ENCODE data around the gene TAF12. TPM values are rescaled to one million over a fixed set of nuclear protein-coding genes. Genes with fewer than 3 reads are reported as not detected.
A peak's percentile ranks its signal among the peaks of the same experiment; 100 is the strongest.

The TAF12 gene
- total RNA-seq, 1 experiment from 2014 or later = 33.9 TPM

GRCh38 chr1:28668191-28668955 is 25.5 kb upstream of the TAF12 start, which contains the start of gene GMEB1:
GMEB1 (plus strand) TSS chr1:28668784; CDS start chr1:28683613, 14,829 bp downstream.
- TF ChIP-seq SIN3A (IDR thresholded peaks at IDR 0.05; ENCODE audit: borderline replicate concordance, insufficient read depth, low read depth, low read length) (no peak), TCF7L2 (IDR thresholded peaks at IDR 0.05; ENCODE audit: low read depth, low read length) (no peak), CTCF (IDR thresholded peaks at IDR 0.05) (no peak), POLR2AphosphoS5 (IDR thresholded peaks at IDR 0.05; ENCODE audit: low read depth, low read length) (no peak; the same call in 1 of the 2 replicates)
- TF ChIP-seq, protein P1, sequence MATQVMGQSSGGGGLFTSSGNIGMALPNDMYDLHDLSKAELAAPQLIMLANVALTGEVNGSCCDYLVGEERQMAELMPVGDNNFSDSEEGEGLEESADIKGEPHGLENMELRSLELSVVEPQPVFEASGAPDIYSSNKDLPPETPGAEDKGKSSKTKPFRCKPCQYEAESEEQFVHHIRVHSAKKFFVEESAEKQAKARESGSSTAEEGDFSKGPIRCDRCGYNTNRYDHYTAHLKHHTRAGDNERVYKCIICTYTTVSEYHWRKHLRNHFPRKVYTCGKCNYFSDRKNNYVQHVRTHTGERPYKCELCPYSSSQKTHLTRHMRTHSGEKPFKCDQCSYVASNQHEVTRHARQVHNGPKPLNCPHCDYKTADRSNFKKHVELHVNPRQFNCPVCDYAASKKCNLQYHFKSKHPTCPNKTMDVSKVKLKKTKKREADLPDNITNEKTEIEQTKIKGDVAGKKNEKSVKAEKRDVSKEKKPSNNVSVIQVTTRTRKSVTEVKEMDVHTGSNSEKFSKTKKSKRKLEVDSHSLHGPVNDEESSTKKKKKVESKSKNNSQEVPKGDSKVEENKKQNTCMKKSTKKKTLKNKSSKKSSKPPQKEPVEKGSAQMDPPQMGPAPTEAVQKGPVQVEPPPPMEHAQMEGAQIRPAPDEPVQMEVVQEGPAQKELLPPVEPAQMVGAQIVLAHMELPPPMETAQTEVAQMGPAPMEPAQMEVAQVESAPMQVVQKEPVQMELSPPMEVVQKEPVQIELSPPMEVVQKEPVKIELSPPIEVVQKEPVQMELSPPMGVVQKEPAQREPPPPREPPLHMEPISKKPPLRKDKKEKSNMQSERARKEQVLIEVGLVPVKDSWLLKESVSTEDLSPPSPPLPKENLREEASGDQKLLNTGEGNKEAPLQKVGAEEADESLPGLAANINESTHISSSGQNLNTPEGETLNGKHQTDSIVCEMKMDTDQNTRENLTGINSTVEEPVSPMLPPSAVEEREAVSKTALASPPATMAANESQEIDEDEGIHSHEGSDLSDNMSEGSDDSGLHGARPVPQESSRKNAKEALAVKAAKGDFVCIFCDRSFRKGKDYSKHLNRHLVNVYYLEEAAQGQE (IDR thresholded peaks at IDR 0.05; ENCODE audit: insufficient read depth in 1 of 2, low read depth in 2 of 2, low read length in 1 of 2) = no peak
- H3K9me3 ChIP-seq (ENCODE audit: control insufficient read depth, insufficient read depth, low read depth, low read length) = no peaks in the 10 kb centered on the region
- peak; percentile 42 for DNase-seq (ENCODE audit: low read depth, low spot score)
- in situ Hi-C loops (cut with HindIII; ENCODE audit: low pct_unique_long_range_greater_than_20kb, low sequenced_read_pairs) (no loop called here), intact Hi-C loops (cut with micrococcal nuclease; ENCODE audit: unreplicated experiment) (no loop called here)
- peaks cover 2% of the 10 kb centered on the region; the same call in 1 of the 2 replicates for H3K36me3 ChIP-seq (ENCODE audit: control insufficient read depth, insufficient read depth, low read length)
- peaks cover 13% of the 10 kb centered on the region for H3K4me1 ChIP-seq (ENCODE audit: control insufficient read depth, insufficient read depth, low read length)
- no TSS peak for BruUV-seq (replicated peaks)
- CTCF ChIA-PET = interaction anchor here (0.6 to 1.2 kb wide), 3 partner anchors 9 to 69 kb away, joined by 3 to 15 read pairs (median 10); partner anchors contain the start of gene YTHDF2
- POLR2A ChIA-PET = interaction anchor here (0.5 to 1.6 kb wide), 6 partner anchors 20 to 206 kb away, joined by 3 to 12 read pairs (median 11); partner anchors contain the start of genes RNU11, TAF12 and YTHDF2
- H3K27ac ChIP-seq (ENCODE audit: low read length) = peak within 1 kb of the TSS; percentile 100
- peak; percentile 95 for ATAC-seq
- H3K27me3 ChIP-seq (ENCODE audit: control insufficient read depth, insufficient read depth, low read length) = no peaks in the 10 kb centered on the region
- H3K4me3 ChIP-seq (ENCODE audit: low read depth in 2 of 2, low read length in 2 of 2) = peak within 1 kb of the TSS; percentile 74 to 95

DNA sequence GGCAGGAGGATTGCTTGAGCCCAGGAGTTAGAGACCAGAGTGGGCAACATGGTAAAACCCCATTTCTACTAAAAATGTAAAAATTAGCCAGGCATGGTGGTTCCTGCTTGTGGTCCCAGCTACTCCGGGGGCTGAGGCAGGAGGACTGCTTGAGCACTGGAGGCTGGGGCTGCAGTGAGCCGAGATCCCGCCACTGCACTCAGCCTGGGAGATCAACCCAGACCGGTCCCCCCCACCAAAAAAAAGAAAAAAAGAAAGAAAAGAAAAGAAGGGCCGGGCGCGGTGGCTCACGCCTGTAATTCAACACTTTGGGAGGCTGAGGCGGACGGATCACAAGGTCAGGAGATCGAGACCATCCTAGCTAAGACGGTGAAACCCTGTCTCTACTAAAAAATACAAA is 23.9 kb upstream of the TAF12 start:
- Histone ChIP-seq H3K9me3 (ENCODE audit: control insufficient read depth, insufficient read depth, low read depth, low read length) (no peaks in the 10 kb centered on the region), H3K4me1 (ENCODE audit: control insufficient read depth, insufficient read depth, low read length) (peaks cover 13% of the 10 kb centered on the region), H3K27ac (ENCODE audit: low read length) (no peak overlapping the region), H3K36me3 (ENCODE audit: control insufficient read depth, insufficient read depth, low read length) (peaks cover 2% of the 10 kb centered on the region; the same call in 1 of the 2 replicates), H3K4me3 (ENCODE audit: low read depth in 2 of 2, low read length in 2 of 2) (no peak overlapping the region), H3K27me3 (ENCODE audit: control insufficient read depth, insufficient read depth, low read length) (no peaks in the 10 kb centered on the region)
- BruUV-seq (replicated peaks) = no TSS peak
- ATAC-seq (no peak), DNase-seq (ENCODE audit: low read depth, low spot score) (no peak)
- ChIA-PET POLR2A (interaction anchor here (0.7 kb wide), 1 partner anchor 14 kb away, joined by 5 read pairs; no protein-coding TSS in a partner anchor), CTCF (no interaction called here)
- TF ChIP-seq POLR2AphosphoS5 (IDR thresholded peaks at IDR 0.05; ENCODE audit: low read depth, low read length) (no peak), CTCF (IDR thresholded peaks at IDR 0.05) (no peak)
- in situ Hi-C loops (cut with HindIII; ENCODE audit: low pct_unique_long_range_greater_than_20kb, low sequenced_read_pairs) (no loop called here), intact Hi-C loops (cut with micrococcal nuclease; ENCODE audit: unreplicated experiment) (no loop called here)

Measured in Panc1 (cell line).